GM18502 (cell line): ENCODE data around the gene CDHR3.

ENCODE experiments used
- ATAC-seq: cut with Tn5 transposase; IDR thresholded peaks from one replicate; pipeline ENCODE4 v1.9.1; 2021; ENCODE audit warnings: mild to moderate bottlenecking; ENCODE audit not compliant: unreplicated experiment, poor library complexity

Gene CDHR3

DNA sequence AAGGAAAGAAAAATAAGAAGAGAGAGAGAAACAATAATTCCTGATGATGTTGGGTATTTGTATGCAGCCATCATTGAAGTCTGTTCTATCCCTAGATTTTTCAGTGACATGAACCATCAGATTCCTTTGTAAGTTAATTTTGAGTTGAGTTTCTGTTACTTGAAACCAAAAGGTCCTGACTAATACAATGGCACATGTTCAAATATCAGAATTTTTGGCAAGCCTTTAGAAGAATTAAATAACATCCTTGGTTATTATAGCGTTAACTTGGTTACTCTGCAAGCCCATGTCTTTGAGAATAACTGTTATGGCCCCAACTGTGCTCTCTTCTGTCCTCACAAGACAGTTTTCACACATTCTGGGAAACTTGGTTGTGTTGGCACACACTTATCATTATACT, 82.5 kb downstream of the CDHR3 start:
- ATAC-seq = no peak

GRCh38 chr7:106047184-106047583, 84.1 kb downstream of the CDHR3 start:
- ATAC-seq = no peak

DNA sequence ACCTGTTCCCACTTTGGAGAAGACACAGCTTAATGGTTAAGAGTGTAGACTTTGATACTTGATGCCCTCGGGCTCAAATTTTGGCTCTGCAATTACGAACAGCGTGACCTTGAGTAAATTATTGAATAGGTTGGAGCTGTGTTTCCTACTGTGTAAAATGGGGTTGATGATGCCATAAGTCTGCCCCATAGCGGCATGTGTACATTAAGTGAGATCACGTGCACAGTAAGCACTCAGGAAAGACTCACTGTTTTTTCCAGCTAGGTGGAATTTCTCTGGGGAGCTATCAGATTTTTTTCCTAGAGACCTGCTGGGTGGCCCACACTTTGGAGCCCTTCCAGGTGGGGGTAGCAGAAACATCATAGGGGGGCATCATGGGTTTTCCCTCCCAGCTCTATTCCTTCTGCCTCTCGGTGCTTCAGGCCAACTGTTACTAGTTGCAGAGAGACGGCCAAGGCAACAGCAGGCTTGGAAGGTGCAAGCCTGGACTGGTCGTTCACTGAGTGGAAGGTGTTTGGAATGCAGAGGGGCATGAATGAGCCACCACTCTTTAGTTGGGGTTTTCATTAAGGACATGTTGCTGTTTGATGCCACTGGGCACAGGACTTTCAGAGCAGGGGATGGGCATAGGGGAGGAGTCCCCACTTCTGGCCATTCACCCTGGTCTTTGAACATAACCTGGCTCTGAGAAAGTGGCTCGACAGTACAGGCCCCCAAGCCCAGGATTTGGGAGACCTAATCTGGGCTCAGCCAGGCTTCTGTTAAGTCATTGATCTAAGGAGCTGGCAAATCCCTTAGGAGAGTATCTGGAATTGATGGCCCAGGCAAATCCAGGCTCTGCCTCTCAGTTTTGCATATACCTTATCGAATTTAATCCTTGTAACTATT, 85.0 kb downstream of the CDHR3 start:
- ATAC-seq = no peak

- no peak for ATAC-seq
Measured at GRCh38 chr7:106048706-106049020, 85.6 kb downstream of the CDHR3 start.

DNA sequence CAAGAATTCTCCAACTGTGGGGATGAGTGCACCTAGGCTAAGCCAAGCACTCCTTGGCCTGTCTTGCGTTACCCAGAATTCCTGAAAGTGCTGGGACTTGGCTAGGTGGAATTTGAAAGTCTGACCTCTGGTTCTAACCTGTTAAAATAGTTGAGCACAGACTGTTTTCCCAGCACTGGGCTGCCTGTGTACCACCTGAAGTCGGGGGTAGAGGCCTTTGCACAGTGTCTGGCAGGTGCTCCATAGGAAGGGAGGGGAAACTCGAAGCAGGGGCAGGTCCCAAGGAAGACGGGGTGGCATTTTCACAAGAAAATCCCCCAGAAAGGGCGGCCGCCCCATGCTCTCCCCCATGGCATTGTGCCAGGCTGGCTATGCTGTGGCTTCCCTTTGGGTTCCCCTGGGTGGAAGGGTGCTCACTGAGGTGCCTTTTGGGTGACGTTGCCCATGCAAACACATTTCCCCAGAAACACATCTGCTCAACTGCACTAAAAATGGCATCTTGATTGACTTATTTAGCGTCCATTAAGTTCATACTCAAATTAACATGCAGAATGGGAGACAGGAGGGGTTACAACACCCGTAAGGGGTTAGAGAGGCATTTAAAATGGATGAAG, 86.2 kb downstream of the CDHR3 start:
- no peak for ATAC-seq

GRCh38 chr7:106050002-106050745, 87.1 kb downstream of the CDHR3 start:
- ATAC-seq = no peak

DNA sequence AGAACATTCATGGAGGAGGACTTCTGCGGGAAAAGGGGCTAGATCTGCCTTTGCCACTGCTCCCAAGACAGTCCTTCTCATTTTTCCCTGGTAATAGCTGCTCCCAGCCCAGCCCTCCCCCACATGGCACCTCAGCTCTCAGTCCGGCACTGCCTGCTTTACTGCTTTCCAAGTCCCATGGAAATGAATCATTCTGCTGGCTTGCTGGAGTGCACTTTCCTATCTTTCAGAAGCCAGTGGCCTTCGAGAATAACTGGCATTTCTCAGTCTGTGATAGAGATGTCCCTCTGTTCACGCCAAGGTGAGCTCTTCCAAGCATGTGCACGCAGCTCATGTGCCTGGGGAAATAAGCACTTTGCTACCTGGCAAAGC, 87.7 kb downstream of the CDHR3 start:
- ATAC-seq = no peak

- no peak for ATAC-seq
Measured at GRCh38 chr7:106052681-106053080, 89.6 kb downstream of the CDHR3 start.

- ATAC-seq = no peak
Measured at GRCh38 chr7:106053109-106053508, 90.0 kb downstream of the CDHR3 start.

DNA sequence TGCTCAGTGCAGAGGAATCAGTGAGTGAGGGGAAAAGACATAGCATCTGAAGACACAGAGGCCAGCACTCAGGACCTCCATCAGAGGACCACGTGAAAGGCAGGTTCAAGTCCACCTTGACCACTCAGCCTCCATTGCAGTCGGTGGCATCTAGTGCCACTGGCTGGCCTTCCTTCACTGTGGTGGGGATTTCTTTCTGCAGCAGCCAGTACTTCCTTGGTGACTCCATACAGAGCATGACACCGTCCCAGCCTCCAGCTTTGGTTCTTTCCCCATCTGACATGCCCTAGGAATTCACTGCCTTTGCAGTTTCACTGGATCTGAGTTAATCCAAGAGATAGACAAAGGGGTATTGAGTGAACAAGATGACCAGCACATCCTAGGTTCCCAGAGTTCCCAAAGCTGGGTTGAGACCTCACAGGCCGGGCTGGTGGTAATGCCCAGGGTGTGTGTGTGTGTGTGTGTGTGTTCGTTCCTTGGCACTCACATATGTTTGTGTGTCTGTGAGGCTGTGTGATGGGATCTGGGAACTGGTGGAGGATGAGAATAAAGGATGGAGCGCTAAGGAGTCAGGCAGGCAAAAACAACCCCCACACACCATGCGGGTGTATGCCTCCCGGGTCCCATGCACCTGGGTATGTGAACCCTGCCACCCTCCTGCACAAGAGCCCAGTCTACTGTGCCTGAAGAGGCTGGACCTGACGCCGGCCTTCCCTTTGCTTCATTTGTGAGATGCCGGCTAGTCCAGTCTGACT, 91.3 kb downstream of the CDHR3 start:
- ATAC-seq = no peak

DNA sequence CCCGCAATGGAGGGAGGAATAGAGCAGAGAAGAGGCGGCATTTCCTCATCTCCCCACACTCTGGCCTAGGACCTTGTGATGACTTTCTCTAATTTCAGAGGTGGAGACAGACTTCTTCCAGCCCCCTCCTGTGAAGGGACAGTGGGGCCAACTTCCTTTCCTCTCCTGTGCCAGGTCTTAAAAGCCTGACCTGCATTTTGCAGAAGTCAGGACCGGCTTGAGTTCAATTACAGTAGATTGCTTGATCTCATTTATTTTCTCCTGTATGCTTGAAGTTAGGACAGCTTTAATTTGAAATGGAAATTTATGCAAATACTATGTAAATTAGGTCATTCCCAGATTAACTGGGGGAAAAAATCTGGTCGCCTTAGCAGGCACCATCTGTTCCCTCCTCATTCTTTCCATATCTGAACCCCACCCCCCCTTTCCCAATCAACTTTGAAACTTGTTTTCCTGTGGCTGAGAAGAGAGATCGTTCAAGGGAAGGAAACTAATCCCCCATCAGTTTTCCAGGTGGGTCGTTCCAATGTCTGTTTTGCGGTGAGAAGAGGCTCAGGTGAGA, 92.0 kb downstream of the CDHR3 start:
- ATAC-seq = no peak

DNA sequence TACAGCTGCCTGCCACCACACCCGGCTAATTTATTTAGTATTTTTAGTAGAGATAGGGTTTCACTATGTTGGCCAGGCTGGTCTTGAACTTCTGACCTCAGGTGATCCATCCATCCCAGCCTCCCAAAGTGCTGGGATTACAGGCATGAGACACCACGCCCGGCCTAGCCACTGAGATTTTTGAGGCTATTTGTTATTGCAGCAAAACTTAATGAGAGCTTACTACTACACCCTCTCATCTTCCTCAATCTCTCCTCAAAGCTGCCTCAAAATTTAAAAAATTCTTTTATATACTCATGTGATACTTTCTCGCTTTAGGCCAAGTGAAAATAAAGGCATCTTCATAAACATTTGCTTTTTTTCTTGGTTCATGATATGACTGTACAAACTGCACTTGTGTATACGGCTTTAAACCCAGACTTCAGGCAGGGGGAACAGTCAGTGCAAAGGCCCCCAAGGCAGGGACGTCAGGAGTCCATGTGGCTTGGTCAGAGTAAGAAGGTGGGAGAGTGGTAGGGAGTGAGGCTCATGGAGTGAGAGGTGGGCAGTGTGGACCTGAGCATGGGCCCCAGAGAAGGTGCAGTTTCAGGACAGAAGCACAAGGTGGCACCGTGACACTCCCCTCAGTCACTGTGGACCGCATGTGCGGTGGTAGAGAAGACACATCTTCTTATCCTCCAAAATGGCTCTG, 93.6 kb downstream of the CDHR3 start:
- ATAC-seq = peak; percentile 40

DNA sequence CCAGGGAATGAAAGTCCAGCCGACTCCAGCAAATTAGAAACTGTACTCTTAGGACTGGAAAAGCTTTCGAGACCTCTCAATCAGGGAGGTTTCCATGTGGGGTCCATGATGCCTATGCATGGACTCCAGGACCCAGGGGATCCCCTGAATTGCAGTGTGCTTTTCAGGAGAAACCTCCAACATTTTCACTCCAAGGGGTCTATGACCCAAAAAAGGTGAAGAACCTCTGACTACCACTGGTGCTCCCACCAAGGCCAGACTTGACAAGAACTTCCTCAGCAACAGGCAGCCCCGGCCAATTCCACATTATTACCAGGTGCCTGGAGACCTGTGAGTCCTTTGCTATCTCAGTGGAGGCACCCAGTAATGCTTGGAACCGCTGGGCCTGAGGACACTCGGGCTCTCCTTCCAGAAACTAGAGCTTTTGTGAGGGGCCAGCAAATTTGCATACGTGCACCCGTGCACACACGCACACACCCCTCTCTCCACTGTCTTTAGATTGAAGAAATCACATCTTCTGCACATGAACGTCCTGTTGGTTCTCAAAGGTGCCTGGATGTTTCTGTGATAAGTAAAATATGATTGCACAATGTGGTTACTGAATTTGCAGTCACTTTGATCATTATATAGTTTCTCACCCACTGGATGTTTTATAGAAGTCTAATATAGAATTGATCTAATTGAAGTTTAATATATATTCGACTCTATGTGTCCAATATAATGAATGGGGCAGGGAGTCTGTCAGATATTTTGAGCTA, 94.3 kb downstream of the CDHR3 start:
- ATAC-seq = no peak

DNA sequence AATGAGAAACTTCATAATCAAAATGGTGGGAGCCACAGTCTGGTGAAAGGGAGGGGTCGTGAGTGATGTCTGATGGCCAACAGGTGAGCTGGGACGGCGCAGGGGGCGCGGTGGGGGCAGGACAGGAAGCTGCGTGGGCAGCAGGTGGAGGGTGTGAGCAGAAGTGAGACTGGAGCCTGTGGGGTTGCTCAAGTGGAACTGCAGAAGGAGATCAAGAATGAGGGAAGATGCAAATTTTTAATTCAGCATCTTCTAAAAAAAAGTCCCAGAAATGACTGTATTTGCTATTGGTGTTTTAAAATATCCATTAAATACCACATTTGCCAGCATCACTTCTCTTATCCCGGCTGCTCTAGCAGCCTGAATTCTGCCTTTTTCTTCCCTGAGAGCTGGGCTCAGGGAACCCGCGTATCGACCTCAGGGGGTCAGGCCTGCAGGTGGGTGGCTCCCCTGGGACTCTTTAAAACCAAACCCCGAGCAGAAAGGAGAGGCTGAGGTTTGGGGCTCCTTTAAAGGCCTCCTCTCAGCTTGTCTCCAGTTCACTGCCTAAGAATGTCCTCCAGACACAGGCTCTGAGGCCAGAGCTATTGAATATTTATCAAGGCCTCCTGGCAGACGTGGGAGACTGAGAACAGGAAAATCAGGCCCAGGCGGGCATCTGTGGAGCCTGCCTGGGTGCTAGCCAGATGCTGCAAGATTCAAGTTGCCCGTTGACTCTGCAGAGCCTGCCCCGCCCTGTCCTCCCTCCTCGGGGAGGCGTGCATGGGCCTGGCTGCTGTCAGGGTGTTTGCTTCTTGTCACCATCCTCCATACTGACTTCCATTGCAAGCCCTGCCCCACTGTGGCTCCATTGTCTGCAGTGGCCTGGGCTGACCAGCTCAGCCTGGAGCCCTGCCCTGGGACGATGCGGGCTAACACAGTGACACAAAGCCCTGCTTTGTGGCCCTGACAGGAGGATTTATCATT, 95.2 kb downstream of the CDHR3 start:
- peak; percentile 61 for ATAC-seq

DNA sequence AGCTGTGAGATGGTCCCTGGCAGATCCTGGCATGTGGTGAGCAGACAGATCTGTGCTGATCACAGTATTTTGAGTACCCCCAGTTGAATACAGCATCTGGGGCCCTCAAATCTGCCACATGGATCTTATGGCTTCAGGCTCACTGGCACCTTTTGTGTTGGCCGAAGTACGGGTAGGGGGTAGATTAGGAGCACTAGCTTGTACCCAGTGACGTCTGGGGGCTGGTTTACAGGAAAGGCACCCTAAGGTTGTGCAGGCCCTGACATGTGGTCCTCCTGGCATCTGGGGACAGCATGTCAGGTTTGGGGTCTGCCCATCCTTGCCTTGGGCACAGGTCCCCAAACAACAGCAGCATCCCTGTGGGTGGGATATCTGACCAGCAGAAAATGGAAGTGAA, 95.9 kb downstream of the CDHR3 start:
- ATAC-seq = no peak

DNA sequence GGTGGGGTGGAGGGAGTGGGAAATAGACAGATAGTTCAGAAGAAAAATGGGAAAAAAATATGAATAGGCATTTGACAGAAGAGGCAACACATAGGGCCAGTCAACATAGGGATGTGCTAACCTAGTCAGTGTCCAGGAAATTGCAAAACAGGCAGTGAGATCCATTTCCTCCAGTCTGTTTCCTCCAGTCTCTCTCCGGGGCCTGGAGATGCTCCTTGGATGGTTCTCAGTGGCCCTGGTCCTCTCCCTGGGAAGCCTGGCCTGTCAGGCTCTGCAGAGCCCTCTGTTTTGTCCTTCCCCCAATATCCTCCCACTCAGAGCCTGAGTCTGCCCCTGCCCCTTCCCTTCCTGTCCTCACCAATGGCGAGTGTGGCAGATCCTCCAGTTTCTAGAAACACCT, 96.5 kb downstream of the CDHR3 start:
- ATAC-seq = no peak

DNA sequence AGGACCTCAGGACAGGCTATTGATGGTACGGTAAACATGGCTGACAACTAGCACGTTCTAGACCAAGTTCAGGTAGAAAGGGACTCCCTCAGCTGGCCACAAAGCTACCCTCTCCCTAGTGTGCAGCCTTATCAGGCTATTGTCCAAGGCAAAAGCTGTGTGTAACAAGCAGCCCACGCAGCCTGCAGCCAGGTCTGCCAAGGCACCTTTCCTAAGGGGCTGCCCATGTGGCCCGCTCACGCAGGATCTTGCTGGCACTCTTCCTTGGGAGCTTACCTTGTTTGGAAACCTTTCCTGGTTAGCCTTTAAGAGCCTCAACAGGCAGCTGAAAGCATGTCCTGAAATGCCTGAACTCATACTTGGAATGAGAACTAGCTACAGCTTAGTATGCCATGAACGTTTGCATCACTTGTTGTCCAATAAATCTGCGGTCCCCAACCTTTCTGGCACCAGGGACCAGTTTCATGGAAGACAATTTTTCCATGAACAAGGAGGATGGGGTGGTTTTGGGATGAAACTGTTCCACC, 97.4 kb downstream of the CDHR3 start:
- no peak for ATAC-seq
